GM21723 (cell line): Measurements from ENCODE around the gene RPS15.

Experiments
- ATAC-seq: cut with Tn5 transposase; IDR thresholded peaks from one replicate; pipeline ENCODE4 v1.9.1; 2021; ENCODE audit warnings: mild to moderate bottlenecking, moderate library complexity; ENCODE audit not compliant: unreplicated experiment

Gene RPS15

DNA sequence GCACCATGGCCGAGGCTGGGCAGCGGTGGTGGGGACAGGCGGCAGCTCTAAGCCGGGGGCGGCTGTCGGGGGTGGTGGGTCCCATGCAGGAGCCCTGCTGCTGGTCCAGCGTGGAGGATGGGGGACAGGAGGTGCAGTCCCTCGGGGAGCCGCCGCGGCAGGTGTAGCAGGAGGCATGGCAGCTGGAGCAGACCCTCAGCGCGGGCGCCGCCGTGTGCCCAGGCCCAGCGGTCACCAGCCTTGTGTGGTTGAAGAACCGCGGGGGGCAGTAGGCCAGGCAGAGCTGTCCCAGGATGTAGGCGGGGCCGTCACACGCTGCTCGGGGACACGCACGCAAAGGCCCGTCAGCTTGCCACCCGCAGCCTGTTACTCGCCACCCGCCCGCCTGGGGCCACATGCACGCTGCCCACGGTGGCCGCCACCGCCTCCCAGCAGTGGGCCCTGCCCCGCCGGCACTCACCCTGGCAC, 43.7 kb downstream of the RPS15 start:
- no peak for ATAC-seq

GRCh38 chr19:1482361-1483130, 44.4 kb downstream of the RPS15 start:
- no peak for ATAC-seq

GRCh38 chr19:1483131-1483978, 45.2 kb downstream of the RPS15 start:
- no peak for ATAC-seq

DNA sequence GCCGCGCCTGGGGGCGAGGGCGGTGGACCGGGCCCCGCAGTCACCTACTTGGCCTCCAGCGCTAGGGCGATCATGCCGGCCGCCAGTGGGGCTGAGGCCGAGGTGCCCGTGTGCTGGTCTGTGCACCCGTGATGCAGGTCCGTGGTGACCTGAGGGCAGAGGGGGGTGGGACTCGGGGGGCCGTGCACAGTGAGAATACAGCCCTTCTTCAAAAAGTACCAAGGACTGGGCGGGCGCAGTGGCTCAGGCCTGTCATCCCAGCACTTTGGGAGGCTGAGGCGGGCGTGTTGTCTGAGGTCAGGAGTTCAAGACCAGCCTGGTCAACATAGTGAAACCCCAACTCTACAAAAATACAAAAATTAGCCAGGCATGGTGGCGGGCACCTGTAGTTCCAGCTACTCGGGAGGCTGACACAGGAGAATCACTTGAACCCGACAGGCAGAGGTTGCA, 45.8 kb downstream of the RPS15 start:
- ATAC-seq: no peak

DNA sequence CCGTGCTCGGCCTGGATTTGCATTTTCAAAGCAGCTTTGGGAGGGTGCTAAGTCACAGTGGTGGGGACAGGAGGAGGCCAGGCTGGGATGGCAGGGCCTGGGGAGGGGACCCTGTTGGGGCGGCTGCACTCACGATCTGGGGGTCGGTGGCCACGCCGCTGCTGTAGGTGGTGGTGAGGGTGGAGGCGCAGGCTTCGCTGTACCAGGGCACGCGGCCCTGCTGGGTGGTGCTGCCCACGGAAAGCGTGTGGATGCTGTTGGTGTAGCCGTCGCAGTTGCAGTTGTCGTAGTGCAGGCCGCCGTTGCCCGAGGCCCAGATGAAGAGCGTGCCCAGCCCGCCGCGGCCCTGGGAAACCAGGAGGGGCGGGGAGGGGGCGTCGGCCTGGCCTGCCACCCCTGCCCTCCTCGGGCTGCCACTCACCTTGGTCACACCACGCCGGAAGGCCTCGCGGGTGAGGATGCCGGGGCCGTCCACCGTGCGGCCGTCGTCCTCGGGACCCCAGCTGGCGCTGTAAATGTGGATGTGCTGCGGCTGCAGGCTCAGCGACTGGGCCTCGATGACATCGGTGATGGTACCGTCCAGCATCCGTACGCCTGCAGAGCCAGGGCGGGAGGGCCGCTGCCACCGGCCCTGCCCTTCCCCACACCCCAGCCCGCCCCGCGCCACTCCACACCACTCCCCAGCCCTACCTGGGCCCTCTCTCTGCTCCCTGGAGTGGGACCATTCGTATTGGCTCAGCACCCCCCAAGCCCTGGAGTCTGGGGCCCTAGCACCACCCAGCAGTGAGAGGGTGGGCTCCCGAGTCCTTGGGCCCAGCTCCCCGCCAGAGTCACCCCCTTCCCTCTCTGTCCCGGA, 48.8 kb downstream of the RPS15 start:
- no peak for ATAC-seq

DNA sequence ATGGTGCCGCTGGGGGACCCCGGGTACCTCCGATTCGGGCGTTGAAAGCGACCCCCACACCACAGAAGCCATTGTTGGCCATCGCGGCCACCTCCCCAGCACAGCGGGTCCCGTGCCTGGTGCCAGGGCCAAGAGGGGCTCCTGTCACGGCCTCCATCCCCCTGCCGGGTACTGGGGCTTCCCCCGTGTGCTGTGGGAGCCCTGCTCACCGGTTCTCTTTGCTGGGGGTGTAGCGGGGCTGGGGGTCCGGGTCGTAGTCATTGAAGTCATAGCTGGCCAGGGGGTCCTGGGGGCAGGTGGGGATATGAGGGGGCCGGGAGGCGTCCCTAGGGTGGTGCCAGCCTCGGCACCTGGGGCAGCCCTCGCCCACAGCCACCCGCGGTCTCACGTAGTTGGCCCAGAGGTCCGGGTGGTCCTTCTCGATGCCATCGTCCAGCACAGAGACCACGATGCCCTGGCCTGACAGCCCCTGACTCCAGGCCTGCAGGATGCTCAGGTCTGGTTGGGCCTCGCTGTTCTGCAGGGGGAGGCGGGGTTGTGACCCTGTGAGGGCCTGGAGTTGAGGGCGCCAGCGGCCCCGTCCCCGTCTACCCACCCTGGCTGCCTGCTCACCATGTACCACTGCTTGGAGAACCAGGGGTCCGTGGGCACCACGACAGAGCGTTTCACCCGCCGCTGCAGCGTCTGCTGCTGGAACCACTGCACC, 49.5 kb downstream of the RPS15 start:
- ATAC-seq: no peak

GRCh38 chr19:1488282-1488601, 50.0 kb downstream of the RPS15 start:
- ATAC-seq: no peak

DNA sequence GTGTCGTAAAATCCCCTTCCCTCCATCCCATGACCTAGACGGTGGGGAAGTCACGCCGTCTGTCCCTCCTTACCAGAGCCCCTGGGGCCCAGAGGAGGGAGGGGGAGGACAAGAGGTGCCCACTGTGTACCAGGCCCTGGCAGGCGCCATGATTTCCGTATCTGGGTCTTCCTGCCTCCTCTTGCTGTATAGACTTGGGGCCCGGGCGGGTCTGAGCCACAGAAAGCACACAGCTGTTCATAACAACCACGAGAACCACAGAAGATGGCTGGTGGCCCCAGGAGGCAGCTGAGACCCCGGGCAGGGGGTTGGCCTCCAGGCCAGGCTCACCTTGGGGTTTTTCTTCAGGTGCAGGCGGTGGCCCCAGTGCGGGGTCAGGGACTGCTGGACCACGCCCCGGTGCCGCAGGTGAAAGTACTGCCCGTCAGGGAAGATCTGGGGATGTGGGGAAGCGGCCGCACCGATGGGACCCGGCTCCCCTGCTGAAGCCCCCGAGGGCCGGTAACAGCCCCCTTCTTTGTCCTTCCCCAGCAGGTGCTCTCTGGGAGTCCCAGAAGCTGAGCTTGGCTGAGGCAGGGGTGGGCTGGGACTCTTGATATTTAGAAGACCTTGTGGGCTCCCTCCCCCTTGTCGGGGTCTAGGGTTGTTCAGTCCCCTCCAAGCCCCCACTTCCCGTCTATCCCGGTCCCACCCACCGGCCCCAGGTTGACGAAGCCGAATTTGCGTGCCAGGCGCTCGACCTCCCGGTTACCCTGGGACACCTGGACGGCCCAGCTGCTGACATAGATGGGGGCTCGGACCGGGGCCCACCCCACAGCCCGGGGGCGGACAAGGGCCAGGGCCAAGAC, 51.5 kb downstream of the RPS15 start:
- ATAC-seq: no peak
